HL-60 (cell line): ENCODE measurements around the gene RBFOX2.

Source experiments
- CTCF ChIP-seq: IDR thresholded peaks from one replicate; pipeline ENCODE4 v1.5.1; 2011; ENCODE audit warnings: low read length, control low read depth, inconsistent platforms; ENCODE audit not compliant: insufficient read depth
- GABPA ChIP-seq: IDR thresholded peaks from 2 replicates; pipeline ENCODE4 v1.6.1; 2012; ENCODE audit warnings: low read depth
- POLR2AphosphoS5 ChIP-seq: IDR thresholded peaks from 2 replicates; pipeline ENCODE4 v1.6.1; 2012; ENCODE audit warnings: low read depth
- SPI1 ChIP-seq: IDR thresholded peaks from 2 replicates; pipeline ENCODE4 v1.6.1; 2012; ENCODE audit warnings: low read depth, mild to moderate bottlenecking, borderline replicate concordance
- TF ChIP-seq, protein P1 (sequence below): IDR thresholded peaks from 2 replicates; pipeline ENCODE4 v1.6.1; 2012; ENCODE audit warnings: low read depth; ENCODE audit not compliant: insufficient replicate concordance

DNA sequence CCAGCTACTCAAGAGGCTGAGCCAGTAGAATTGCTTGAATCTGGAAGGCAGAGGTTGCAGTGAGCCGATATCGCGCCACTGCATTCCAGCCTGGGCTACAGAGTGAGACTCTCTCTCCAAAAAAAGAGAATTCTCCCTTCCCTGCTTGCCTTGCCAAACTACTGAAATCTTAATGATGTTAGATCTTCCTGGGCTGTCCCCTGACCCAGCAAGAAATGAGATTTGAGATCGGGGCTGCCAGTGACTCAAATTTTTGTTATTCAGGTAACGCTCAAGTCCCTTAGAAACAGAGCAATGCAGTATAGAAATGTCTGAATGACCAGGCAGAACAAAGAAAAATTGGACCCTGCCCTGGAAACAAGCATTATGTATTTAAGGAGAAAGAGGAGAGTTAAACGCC lies 4.0 kb upstream of the RBFOX2 start:
- TF ChIP-seq SPI1 (no peak), GABPA (no peak), CTCF (no peak), POLR2AphosphoS5 (no peak)
- TF ChIP-seq, protein P1, sequence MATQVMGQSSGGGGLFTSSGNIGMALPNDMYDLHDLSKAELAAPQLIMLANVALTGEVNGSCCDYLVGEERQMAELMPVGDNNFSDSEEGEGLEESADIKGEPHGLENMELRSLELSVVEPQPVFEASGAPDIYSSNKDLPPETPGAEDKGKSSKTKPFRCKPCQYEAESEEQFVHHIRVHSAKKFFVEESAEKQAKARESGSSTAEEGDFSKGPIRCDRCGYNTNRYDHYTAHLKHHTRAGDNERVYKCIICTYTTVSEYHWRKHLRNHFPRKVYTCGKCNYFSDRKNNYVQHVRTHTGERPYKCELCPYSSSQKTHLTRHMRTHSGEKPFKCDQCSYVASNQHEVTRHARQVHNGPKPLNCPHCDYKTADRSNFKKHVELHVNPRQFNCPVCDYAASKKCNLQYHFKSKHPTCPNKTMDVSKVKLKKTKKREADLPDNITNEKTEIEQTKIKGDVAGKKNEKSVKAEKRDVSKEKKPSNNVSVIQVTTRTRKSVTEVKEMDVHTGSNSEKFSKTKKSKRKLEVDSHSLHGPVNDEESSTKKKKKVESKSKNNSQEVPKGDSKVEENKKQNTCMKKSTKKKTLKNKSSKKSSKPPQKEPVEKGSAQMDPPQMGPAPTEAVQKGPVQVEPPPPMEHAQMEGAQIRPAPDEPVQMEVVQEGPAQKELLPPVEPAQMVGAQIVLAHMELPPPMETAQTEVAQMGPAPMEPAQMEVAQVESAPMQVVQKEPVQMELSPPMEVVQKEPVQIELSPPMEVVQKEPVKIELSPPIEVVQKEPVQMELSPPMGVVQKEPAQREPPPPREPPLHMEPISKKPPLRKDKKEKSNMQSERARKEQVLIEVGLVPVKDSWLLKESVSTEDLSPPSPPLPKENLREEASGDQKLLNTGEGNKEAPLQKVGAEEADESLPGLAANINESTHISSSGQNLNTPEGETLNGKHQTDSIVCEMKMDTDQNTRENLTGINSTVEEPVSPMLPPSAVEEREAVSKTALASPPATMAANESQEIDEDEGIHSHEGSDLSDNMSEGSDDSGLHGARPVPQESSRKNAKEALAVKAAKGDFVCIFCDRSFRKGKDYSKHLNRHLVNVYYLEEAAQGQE, result no peak
